Testis (tissue), 3 donors: ENCODE measurements around the gene SSR1. TPM values are rescaled to one million over a fixed set of nuclear protein-coding genes. Genes with fewer than 3 reads are reported as not detected.

Experiments used
- DNase-seq: peaks from one replicate; pipeline ENCODE4 v3.0.0-alpha.2; 2019
- H3K27ac ChIP-seq, 2 donors: fragments of 200-600 bp; sonication (generic); one replicate each; pipeline ENCODE4 v1.5.1; 2019
- H3K27me3 ChIP-seq: fragments of 200-600 bp; sonication (generic); one replicate; pipeline ENCODE4 v1.5.1; 2019
- H3K36me3 ChIP-seq: fragments of 200-600 bp; sonication (generic); one replicate; pipeline ENCODE4 v1.5.1; 2017; ENCODE audit warnings: low read depth; ENCODE audit errors: missing control alignments
- H3K4me1 ChIP-seq: fragments of 200-600 bp; sonication (generic); one replicate; pipeline ENCODE4 v1.5.1; 2019
- H3K4me3 ChIP-seq, 2 donors: fragments of 200-600 bp; sonication (generic); one replicate each; pipeline ENCODE4 v1.5.1; 2017 to 2019
- H3K9me3 ChIP-seq: fragments of 200-600 bp; sonication (generic); one replicate; pipeline ENCODE4 v1.5.1; 2017
- POLR2A ChIP-seq: fragments of 450-650 bp; IDR thresholded peaks from one replicate; pipeline ENCODE4 v1.6.1; 2017; ENCODE audit warnings: antibody characterized with exemption, mild to moderate bottlenecking, moderate library complexity
- WGBS, 2 donors: methylation state at CpG; one replicate each; pipeline ENCODE4 v1.1.5; 2018; 5-methylcytosine and 5-hydroxymethylcytosine counted together
- intact Hi-C: fragments of 100-400 bp; cut with DNase I; formaldehyde crosslinking; loops from one replicate; pipeline ENCODE4 v1.15.1; 2023; ENCODE audit warnings: low total_unique reads
- polyA plus RNA-seq: library from polyadenylated mRNA; stranded (reverse); fragments of 350-450 nt; fragmentation: Illumina TruSeq; extraction: RNeasy Lipid Tissue Mini Kit (QIAGEN cat#74804); gene quantifications from one replicate; pipeline ENCODE4 v1.2.3, GENCODE V29; 2014; ENCODE audit warnings: low read depth, low replicate concordance; ENCODE audit not compliant: insufficient read depth
- total RNA-seq, 2 donors: library from RNA; depleted of rRNA; stranded (reverse); fragments of >200 nt; gene quantifications; one replicate each; pipeline ENCODE4 v1.2.3, GENCODE V29; 2016
- TF ChIP-seq, protein P1 (sequence below), 3 experiments: fragments of 450-650 bp in 2 of 3; fragments of 200-600 bp in 1 of 3; sonication (generic) in 1 of 3; IDR thresholded peaks; one replicate each; pipeline ENCODE4 v1.5.1; 2016 to 2019; ENCODE audit warnings: antibody characterized with exemption in 3 of 3, mild to moderate bottlenecking in 2 of 3, moderate library complexity in 1 of 3

The SSR1 gene
- total and polyA plus RNA-seq, 3 donors from 2014 or later = 42.7 to 65.7 (median 62.5) TPM

DNA sequence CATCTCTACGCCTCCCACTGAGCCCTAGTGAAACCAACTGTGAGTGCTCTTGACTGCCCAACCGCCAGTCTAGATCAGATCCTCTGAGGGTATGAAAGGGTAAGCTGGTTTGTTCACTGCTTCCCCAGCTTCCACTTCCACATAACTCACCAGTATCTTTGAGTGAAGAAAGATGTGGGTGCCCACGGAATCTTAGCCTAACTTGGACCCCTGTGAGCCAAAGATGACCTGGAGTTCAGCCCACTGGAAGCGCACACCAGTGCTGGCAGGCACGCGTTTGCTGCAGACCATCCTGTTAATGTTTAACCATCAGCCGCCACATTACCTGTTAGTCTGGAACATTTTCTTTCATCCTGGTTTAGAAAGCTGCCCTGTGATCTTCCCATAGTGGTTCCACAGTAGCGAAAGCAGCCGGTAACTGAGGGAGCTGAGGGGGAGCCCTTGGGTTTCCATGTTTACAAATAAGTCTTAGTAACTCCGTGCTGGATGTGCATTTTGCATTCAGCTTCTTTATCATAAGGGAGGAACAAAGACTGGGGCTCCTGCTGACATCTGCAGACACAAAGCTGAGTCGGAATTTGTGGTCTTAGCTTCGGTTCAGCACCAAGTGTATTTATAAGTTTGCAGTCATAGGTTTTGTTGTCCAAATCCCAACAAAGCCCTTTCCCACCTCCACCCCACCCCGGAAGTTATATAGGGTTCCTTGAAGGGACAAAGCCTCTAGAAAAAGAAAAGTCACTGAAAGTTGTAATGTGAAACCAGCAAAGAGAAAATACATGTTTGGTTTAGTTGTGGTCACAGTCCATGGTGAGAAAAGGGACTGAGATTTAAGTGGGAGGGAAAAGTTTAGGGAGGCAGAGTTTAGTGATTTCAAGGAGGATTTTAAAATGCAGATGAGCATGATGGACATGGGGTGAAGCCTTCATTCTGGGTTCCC is 71.0 kb downstream of the SSR1 start:
- DNase-seq = no peak
- H3K36me3 ChIP-seq = no peaks in the 10 kb centered on the region
- WGBS, 2 donors = 67 to 77% methylated on average over 13 of the region's 13 CpGs
- H3K4me1 ChIP-seq = peaks cover 19% of the 10 kb centered on the region
- intact Hi-C loops = loop anchor here (10.0 kb wide), 1 partner anchor 517 kb away; no protein-coding TSS in a partner anchor
- no peaks in the 10 kb centered on the region for H3K9me3 ChIP-seq
- no peak for TF ChIP-seq POLR2A
- TF ChIP-seq, protein P1, sequence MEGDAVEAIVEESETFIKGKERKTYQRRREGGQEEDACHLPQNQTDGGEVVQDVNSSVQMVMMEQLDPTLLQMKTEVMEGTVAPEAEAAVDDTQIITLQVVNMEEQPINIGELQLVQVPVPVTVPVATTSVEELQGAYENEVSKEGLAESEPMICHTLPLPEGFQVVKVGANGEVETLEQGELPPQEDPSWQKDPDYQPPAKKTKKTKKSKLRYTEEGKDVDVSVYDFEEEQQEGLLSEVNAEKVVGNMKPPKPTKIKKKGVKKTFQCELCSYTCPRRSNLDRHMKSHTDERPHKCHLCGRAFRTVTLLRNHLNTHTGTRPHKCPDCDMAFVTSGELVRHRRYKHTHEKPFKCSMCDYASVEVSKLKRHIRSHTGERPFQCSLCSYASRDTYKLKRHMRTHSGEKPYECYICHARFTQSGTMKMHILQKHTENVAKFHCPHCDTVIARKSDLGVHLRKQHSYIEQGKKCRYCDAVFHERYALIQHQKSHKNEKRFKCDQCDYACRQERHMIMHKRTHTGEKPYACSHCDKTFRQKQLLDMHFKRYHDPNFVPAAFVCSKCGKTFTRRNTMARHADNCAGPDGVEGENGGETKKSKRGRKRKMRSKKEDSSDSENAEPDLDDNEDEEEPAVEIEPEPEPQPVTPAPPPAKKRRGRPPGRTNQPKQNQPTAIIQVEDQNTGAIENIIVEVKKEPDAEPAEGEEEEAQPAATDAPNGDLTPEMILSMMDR (IDR thresholded peaks at IDR 0.05) = no peak
- H3K27me3 ChIP-seq = no peaks in the 10 kb centered on the region
- H3K27ac ChIP-seq = peak overlapping the region in 1 of 2 donors; percentile 56
- H3K4me3 ChIP-seq = no peak overlapping the region

DNA sequence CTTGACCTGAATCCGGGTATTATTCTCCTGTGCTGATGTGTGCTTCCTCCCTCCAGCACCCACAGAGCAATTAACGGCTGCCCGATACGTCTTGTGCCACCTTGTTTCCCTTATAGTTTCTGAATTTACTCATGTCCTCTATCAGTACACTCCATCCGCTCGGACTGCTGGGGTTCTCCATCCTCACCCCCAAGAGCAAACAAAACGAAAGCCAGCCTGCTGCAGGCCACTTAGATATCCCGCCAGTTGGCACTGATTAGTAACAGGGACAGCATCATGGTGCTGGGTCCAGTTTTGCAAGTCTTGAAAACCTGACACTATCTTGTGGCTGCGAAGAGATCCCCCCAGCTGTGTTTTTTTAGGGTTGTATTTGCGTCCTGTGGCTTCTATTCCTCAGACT is 71.8 kb downstream of the SSR1 start:
- no peak for TF ChIP-seq POLR2A
- TF ChIP-seq, protein P1 (IDR thresholded peaks at IDR 0.05) = no peak
- H3K4me3 ChIP-seq = no peak overlapping the region

GRCh38 chr6:7240351-7240750 is 72.6 kb downstream of the SSR1 start:
- peak overlapping the region in 1 of 2 donors; percentile 56 for H3K27ac ChIP-seq
- no peak for DNase-seq
- WGBS, 2 donors = 83 to 84% methylated on average over 9 of the region's 9 CpGs

More for the DNA sequence above, 71.8 kb downstream of the SSR1 start:
- 69 to 87% methylated on average over 10 of the region's 10 CpGs for WGBS, 2 donors
- H3K27ac ChIP-seq = peak overlapping the region in 1 of 2 donors; percentile 56
- DNase-seq = no peak
- H3K36me3 ChIP-seq = no peaks in the 10 kb centered on the region
- H3K9me3 ChIP-seq = no peaks in the 10 kb centered on the region
- peaks cover 26% of the 10 kb centered on the region for H3K4me1 ChIP-seq
- intact Hi-C loops = loop anchor here (10.0 kb wide), 1 partner anchor 516 kb away; no protein-coding TSS in a partner anchor
- H3K27me3 ChIP-seq = no peaks in the 10 kb centered on the region

GRCh38 chr6:7239590-7239948 is 73.4 kb downstream of the SSR1 start:
- H3K9me3 ChIP-seq = no peaks in the 10 kb centered on the region
- no peaks in the 10 kb centered on the region for H3K36me3 ChIP-seq
- intact Hi-C loops = no loop called here
- H3K27ac ChIP-seq = peak overlapping the region; percentile 31 to 66
- 66 to 77% methylated on average over 4 to 5 of the region's 5 CpGs for WGBS, 2 donors
- no peak overlapping the region for H3K4me3 ChIP-seq
- peaks cover 32% of the 10 kb centered on the region for H3K4me1 ChIP-seq
- no peak for DNase-seq
- TF ChIP-seq POLR2A = no peak
- TF ChIP-seq, protein P1 (IDR thresholded peaks at IDR 0.05) = no peak
- H3K27me3 ChIP-seq = no peaks in the 10 kb centered on the region

More at GRCh38 chr6:7240351-7240750, 72.6 kb downstream of the SSR1 start:
- Histone ChIP-seq H3K4me3 (no peak overlapping the region), H3K4me1 (peaks cover 32% of the 10 kb centered on the region), H3K27me3 (no peaks in the 10 kb centered on the region), H3K9me3 (no peaks in the 10 kb centered on the region), H3K36me3 (no peaks in the 10 kb centered on the region)
- intact Hi-C loops = loop anchor here (10.0 kb wide), 1 partner anchor 516 kb away; no protein-coding TSS in a partner anchor
- TF ChIP-seq, protein P1 (IDR thresholded peaks at IDR 0.05) = no peak
- no peak for TF ChIP-seq POLR2A
